ENCODE results near the gene FEZF2.

GRCh38 chr3:62329971-62330370, 43.4 kb downstream of the FEZF2 start:
- no peak for TF ChIP-seq CTCF (IDR thresholded peaks at IDR 0.05)
- TF ChIP-seq EZH2 (IDR thresholded peaks at IDR 0.05) = no peak
- no peak for TF ChIP-seq EZH2phosphoT487 (IDR thresholded peaks at IDR 0.05)
